Putamen (tissue), 1 donor: ENCODE results near the gene ANGPT4.
A peak's percentile ranks its signal among the peaks of the same experiment; 100 is the strongest.
"Not testable (repeated sequence)": the region's sequence is repeated elsewhere in the genome, so short reads cannot be mapped to it uniquely, and the experiment has no call there.

Source experiments
- DNase-seq: peaks from one replicate; pipeline ENCODE4 v3.0.0-alpha.2; 2016; ENCODE audit warnings: low spot score

ANGPT4 gene

DNA sequence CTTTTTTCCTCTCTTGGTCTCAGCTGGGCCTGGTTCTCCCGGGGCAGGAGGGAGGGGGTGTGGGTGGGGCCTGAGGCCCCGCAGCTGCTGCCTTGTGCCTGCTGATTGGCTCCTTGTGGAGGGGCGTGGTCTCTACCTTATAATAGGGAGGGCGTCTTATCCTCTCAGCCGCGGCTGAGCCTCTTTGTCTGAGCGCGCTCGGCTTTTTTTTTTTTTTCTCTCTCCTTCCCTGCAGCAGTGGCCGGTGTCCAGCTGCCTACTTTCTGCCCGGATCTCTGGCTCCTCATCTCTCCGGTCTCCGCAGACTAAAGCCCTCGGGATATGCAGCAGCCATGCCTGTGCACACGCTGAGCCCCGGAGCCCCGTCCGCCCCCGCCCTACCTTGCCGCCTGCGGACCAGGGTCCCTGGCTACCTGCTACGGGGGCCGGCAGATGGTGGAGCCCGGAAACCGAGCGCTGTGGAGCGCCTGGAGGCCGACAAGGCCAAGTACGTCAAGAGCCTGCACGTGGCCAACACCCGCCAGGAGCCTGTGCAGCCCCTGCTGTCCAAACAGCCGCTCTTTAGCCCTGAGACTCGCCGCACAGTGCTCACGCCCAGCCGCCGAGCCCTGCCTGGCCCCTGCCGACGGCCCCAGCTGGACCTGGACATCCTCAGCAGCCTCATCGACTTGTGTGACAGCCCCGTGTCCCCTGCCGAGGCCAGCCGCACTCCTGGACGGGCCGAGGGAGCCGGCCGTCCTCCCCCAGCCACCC lies 71.5 kb downstream of the ANGPT4 start:
- DNase-seq = peak; percentile 83

DNA sequence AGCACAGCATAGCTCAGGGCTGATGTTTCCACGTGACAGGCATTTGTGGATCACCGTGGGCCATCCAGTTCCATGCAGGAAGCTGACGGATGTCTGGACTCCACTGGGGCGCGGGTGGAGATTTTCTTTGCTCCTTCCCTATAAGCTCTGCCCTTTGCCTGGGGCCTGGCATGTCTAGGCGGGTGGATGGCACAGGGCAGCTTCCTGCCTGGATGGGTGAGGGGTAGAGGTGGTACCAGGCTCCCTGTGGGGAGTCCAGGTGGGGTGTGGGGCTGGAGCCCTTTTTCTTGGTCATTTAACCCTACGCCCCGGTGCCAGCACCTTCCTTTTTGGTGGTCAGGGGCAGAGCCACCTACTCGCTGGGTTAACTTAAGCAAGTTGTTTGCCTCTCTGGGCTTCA lies 72.2 kb downstream of the ANGPT4 start:
- DNase-seq = no peak

DNA sequence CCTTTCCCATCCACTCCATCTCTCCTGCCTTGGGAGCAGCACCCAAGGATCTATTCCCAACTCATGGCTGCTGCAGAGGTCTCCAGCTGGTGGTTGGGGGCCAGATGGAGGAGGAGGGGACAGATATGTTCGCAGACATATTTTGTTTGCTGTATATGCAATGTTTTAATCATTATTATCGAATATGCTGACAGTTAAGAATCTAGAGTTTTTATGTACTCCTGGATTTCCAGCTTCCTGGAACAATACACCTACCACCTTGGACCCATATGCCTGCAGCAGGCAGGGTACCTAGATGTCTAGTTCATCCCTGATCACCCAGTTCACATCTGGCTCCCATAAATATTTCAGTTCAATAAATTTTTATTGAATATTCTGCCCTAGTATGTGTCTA lies 73.6 kb downstream of the ANGPT4 start:
- no peak for DNase-seq

DNA sequence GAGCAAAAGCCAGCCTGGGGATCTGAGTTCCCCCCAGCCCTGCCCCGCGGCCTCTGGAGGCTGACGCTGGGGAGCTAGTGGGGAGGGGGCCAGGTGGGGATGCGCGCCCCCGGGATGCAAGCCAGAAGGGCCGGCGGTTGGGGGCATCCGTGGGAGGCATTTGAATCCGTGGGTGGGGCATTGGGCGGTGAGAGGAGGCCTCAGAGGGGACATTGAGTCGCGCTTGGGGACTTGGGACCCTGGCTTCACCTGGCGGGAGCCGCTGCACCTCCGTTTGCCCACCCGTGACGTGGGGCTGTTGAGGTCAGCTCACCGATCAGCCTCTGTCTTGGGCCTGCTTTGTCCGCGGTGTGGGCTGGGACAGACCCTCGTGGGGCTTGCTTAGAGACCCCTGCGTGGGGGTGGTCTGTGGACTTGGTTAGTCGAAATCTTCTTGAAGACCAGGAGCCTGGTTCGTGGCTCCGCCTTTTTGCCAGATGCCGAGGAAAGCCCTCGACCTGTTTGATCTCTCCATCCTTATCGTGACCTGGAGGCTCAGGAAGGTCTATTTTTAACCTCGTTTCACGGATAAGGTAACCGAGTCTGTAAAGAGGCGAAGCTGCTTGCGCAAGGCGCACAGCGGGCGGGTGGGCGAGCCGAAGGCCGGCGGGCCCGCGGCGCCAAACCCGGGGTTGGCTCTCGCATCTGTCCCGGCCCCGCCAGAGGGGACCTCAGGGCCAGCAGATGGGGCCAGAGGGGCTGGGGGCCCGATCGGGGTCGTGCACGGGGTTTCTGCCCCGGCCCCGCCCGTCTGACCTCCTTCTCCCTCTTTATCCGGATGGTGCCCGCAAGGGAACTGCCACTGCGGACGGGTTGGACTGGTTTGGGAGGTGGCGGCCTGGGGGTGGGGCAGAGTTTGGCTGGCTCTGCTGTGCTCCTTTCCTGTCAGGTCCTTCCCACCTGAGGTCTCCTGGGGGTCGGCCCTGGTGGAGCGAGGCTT lies 74.3 kb downstream of the ANGPT4 start:
- no peak for DNase-seq

DNA sequence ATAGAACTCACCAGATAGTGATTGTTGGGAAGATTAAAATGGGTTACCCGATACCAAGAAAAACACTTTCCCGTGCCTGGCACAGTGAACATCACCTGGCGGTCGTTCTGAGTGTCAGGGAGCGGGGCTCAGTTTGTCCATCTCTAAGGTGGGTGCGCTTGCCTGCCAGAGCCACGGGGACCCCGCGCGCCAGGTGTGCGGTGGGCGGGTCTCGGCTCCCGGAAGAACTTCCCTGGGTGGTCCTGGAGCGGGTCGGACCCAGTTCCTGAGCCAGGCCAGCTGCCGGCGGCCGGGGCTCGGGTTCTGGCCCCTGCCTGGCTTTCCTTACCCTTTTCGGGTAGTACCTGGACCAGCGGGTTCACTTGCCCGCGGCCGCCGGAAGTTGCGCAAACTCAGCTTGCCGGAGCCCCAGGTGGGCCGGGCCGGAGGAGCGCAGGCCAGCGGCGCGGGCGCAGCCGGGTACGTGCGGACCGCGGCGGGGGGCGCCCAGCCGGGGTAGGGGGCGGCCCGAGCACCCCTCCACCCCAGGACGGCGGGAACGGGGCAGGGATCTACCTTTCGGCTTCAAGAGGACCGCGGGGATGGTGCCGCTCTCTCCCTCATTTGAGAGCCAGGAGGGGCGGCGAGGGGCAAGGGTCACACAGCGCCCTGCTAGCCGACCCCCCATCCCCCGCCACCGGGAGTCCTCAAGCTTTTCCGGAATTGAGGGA lies 75.1 kb downstream of the ANGPT4 start:
- DNase-seq = no peak

DNA sequence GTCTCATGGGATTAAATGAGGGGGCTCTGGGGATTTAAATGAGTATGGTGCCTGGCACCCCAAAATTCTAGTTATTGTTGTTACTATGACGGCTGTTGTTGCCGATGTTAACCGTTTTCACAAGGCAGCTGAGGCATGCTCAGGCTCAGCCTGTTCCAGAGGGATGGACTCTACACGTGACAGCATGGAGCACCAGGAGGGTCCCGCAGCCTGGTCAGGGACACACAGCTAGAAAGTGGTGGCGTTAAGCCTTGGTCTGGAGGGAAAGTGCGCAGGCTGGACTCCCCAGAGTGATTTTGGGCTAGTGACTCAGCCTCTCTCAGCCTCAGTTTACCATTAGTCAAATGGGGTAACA lies 75.7 kb downstream of the ANGPT4 start:
- no peak for DNase-seq

DNA sequence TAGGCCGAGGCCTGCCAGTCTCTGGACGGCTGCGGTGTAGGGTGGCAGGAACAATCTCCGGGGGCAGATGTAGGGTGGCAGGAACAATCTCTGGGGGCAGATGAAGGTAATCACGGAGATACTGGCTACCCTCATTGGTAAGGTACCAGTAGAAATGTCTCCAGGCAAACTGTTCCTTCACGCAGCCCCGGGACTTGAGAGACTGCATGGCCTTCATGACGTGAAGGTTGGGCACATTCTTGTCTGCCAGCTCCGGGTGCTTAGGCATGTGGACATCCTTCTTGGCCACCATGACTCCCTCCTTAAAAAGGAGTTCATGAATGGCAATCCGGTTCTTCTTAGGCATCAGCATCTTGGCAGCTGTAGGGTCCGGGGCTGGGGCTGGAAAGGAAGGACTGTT lies 76.5 kb downstream of the ANGPT4 start:
- no peak for DNase-seq

DNA sequence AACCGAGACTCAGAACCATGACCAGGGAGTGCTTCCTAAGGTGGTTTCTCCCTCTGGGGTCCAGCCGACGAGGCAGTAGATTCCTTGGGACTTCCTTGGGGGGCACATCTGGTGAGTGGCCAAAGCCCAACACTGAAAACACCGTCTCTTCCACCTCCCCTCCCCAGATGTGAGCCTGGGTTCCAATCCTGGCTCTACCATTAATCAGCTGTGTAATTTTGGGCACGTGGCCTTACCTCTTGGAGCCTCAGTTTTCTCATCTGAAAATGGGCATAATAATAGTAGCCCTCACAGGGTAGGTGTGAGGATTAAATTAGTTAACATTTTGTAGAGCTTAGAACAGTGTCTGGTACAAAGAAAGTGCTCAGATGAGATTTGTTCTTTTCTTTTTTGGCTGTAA lies 77.1 kb downstream of the ANGPT4 start:
- no peak for DNase-seq

DNA sequence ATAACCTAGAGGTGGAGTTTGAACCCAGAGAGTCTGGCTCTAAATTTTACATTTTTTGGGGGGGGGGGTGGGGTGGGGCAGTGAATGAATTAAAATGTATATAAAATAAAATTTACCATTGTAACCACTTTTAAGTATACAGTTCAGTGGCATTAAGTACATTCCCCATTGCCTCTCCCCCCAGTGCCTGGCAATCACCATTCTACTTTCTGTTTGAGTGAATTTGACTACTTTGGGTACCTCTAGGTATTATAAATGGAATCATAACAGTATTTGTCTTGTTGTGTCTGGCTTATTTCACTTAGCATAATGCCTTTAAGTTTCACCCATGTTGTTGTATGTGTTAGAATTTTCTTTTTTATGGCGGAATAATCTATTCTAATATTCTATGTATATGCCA lies 79.9 kb downstream of the ANGPT4 start:
- no peak for DNase-seq

DNA sequence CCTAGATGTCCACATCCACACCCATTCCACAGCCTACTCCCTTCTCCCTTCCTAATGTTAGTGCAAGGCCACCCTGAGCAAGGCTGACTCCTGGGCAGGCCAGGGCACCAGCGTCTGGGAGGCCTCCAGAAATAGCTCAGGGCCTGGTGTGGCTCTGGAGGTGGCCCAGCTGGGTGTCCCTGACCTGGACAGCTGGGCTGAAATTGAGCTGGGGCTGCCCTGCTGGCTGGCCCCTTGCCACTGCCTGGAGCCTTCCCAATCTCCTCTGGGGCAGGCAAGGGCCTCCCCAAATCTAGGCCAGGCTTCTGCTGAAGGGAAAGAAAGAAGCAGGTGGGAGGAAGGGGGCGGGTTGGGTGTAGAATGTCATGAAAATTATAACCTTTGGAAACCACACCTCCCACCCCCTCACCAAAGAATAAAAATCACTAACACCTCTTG lies 80.5 kb downstream of the ANGPT4 start:
- DNase-seq = peak; percentile 84

DNA sequence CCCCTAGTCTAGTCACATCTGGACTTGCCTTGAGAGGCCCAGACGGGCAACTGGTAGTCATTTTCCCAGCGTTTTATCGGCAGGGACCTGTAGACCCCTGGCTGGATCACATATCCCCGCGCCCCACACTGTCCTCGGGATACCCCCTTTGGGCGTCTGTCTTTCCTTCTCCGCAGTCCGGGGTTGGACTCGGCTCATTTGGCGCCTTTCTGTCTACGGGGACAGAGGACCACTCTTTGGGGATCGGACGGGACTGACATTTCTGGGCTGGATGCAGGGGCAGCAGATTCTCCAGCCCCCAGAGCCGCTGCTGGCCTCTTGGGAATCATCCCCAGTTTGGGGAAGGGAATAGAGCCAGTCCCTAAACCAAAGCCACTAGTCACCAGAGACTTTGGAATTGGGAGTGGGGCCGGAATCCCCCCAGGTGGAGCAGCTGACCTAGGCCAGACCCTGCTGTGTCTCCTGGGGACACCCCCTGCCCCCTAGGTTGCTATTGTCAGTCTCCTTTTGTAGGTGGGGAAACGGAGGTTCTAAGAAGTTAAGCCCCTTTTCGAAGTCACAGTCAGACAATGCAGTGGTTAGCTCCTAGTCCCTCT lies 81.9 kb downstream of the ANGPT4 start:
- DNase-seq = no peak

DNA sequence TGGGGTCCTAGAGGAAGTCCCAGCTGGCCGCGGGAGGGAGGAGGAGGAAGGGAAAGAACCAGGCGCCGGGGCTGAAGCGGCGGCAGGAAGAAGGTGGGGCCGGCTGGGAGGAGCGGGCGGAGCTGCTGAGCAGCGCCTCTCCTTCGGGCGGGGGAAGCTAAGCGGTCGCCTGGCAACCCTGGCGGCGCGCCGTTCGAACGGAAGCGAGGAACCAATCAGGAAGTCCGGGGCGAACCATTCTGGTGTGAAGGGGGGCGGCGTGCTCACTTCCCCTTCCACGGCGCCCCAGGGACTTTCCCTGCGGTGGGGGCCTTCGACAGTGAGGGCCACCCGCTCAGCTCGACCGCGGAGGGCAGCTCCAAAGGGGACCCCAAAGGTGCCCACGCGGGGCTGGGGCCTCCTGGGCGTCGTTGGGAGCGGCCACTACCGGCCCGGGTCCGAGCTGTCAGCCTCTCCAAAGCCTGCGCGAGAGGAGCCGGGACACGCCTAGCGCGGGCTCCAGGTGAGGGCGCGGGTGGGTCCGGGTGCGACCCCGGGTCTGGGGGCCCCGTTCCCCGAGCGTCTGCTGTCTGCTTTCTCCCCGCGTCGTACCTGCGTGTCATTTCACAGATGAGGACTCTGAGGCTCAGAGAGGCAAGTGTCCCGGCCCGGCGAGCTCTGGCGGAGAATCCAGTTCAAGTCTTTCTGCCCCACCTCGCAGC lies 82.5 kb downstream of the ANGPT4 start, which contains the start of gene FAM110A:
Gene FAM110A (plus strand): TSS at position 266 of the 701 bp plus-strand sequence. CDS start 11,090 bp downstream, outside the sequence.
- DNase-seq = peak; percentile 90

DNA sequence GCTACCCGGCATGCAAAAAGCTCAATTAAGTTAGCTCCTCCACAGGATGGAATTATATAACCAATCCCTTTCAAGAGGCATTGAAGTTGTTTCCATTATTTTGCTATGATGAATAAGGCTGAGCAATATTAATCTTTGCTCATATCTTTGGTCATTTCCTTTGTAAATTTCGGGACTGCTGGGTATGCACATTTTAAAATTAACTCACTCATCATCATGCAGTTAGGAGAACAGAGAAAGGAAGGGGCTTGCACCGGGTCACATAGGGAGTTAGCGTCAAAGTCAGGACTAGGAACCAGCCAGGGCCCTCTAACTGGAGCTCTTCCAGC lies 83.0 kb downstream of the ANGPT4 start:
- no peak for DNase-seq

DNA sequence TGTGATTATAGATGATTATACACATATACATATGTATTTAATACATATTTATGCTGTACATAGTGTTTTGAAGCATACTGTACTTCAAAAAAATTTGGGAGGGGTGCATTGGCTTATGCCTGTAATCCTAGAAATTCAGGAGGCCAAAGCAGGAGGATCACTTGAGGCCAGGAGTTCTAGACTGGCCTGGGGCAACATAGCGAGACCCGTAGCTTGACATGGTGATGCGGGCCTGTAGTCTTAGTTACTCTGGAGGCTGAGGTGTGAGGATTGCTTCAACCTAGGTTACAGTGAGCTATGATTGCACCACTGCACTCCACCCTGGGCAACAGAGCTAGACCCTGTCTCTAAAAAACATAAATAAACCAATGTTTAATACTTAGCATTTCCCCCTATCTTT lies 84.2 kb downstream of the ANGPT4 start:
- no peak for DNase-seq

DNA sequence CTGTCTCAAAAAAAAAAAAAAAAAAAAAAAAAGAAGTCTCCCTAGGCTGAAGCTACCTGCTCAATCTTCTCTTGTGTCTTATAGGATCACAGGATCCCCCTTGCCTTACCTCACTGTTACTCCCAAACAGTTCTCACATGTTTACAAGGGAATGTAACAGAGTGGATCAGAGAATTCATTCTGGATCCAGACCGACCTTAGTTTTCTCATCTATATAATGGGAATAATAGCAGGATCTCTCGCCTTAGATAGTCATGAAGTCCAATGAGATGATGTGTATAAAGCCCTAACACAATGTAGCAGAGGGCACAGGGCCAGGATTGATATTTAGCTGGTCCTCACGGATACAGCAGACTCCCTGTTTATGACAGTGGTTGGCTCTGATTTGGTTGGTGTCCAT lies 84.9 kb downstream of the ANGPT4 start:
- DNase-seq = no peak

DNA sequence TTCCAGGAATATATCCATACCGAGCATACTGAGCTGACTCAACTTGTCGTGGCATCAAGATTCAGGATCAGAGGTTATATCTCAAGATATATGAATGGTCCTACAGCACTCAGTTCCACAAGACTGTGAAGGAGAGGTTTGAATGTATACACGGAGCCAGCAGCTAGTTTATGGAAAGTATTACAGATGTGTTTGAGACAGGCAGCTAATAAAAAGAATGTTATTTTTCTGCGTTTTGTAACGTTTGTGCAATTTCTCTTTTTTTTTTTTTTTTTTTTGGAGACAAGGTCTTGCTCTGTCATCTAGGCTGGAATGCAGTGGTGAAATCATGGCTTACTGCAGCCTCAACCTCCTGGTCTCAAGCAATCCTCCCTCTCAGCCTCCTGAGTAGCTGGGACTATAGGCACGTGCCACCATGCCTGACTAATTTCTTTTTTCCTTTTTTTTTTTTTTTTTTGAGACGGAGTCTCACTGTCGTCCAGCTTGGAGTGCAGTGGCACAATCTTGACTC lies 86.1 kb downstream of the ANGPT4 start:
- no peak for DNase-seq

DNA sequence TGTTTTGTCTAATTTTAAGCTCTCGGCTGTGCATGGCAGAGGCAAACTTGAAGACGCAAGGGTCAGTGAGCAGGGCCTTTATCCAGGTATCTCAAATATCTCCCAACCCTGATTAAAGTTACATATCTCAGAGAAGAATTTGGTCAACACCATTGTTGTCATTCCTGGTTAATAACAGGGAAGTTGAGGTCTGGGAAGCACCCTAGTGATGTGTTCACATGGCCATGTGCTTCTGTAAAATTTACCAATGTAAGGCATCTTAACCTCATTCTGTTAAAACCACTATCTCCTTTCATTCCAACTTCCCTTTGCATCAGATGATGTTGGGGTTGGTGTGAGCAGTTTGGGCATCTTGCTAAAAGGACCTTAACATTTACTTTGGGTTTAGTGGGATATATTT lies 86.6 kb downstream of the ANGPT4 start:
- DNase-seq = no peak

DNA sequence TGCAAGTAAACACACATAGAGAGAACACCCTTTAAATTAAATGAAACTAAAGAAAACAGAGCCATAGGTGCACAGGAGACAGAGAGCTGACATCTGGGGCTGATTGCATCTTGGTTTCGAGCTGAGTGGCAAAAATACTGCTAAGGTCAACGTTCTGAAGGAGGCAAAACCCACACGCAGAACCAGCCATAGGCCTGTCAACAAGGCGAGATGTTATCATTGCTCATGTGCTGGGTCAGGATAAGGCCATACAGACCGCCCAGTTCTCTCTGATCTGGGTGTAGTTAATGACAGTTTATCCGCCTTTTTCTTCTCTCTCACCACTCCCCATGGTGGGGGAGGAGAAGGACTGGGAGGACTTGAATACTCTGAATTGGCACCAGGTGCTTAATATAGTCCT lies 87.1 kb downstream of the ANGPT4 start:
- DNase-seq = no peak

DNA sequence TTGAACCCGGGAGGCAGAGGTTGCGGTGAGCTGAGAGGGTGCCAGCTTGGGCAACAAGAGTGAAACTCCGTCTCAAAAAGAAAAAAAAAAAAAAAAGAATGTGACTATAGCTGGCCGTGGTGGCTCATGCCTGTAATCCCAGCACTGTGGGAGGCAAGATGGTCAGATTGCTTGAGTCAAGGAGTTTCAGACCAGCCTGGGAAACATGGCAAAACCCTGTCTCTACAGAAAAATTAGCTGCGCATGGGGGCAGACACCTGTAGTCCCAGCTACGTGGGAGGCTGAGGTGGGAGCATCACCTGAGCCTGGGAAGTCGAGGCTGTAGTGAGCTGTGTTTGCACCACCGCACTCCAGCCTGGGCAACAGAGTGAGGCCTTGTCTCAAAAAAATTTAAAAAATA lies 88.2 kb downstream of the ANGPT4 start:
- not testable (repeated sequence) for DNase-seq

DNA sequence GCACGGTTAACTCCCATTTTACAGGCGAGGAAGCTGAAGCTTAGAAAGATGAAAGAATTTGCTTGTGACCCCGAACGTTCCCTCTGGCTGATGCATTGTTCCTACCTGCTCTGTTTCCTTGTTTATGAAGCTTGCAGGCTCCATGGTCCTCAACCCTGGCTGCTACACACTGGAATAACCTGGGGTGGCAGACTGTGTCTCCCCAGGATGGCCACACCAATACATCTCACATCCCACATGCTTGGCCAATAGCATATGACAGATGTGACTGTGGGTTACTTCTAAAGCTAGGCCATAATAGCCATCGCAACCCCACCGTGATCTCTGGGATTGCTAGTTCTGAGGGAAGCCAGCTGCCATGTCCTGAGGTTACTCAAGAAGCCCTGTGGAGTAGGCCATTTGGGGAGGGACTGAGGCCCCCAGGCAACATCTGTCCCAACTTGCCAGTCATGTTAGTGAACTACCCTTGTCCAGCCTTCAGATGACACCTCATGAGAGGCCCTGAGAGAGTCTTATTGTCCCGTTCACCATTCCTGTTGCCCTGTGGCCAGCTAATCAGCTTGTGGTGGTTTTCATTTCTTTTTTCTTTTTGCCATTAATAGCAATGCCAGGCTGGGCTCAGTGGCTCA lies 89.3 kb downstream of the ANGPT4 start:
- no peak for DNase-seq
